Fibroblast of the aortic adventitia (primary cell): Measurements from ENCODE around the gene SH3TC1. TPM values are rescaled to one million over a fixed set of nuclear protein-coding genes. Genes with fewer than 3 reads are reported as not detected.

ENCODE experiments used
- DNase-seq: peaks from one replicate; pipeline ENCODE4 v3.0.0-alpha.2; 2010; ENCODE audit warnings: low read depth
- H3K4me3 ChIP-seq: 2 replicates; pipeline ENCODE4 v1.5.1; 2011; ENCODE audit warnings: low read depth, mild to moderate bottlenecking, control low read depth, low read length, moderate library complexity
- CTCF ChIP-seq: IDR thresholded peaks from 2 replicates; pipeline ENCODE4 v1.5.1; 2011; ENCODE audit warnings: mild to moderate bottlenecking, low read length, control low read depth, inconsistent platforms; ENCODE audit not compliant: insufficient read depth
- total RNA-seq: library from RNA; depleted of rRNA; stranded (reverse); fragments of >200 nt; gene quantifications from 2 replicates; pipeline ENCODE4 v1.2.3, GENCODE V29; 2012; ENCODE audit warnings: low replicate concordance

SH3TC1 gene
- total RNA-seq, 1 donor = 1.5 TPM

GRCh38 chr4:8252301-8253173, 53.4 kb downstream of the SH3TC1 start:
- no peak overlapping the region for H3K4me3 ChIP-seq
- no peak for TF ChIP-seq CTCF
- DNase-seq = no peak

- no peak for DNase-seq
- no peak for TF ChIP-seq CTCF
Measured at GRCh38 chr4:8254076-8254475, 55.0 kb downstream of the SH3TC1 start.

DNA sequence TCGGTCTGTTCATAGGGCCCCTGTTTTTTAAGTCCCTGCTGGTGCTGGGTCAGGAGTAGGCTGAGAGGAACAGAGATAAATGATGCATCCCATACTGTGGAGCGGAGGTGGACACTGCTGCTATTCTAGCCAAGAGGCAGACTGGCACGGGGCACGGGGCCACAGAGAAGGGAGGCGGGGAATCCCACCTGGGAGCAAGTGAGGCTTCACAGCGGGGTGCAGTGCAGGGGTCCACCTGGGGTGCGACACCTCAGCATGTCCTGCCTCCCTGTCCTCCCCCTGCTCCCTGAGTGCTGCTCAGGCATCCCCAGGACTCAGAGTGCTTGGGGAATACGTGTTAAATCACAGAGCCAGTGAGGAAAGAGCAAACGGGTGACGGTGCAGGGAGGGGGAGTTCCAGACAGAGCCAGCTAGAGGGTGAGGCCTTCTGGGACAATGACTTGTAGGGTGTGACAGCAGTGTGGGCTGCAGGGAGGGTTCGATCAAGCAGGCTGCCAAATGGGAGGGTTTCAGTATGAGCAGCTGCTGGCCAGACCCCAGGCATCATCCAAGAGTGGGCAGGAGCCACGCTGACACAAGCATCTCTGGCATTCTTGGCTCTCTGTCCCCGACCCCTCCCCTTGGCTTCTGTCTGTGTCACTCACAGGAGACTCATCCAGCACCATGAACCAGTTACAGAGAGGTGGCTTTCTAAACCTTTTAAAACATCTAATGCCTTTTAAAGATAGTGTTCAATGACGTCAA, 56.8 kb downstream of the SH3TC1 start:
- no peak for TF ChIP-seq CTCF
- no peak overlapping the region for H3K4me3 ChIP-seq
- DNase-seq = peak; percentile 75

More at GRCh38 chr4:8254076-8254475, 55.0 kb downstream of the SH3TC1 start:
- H3K4me3 ChIP-seq = no peak overlapping the region

DNA sequence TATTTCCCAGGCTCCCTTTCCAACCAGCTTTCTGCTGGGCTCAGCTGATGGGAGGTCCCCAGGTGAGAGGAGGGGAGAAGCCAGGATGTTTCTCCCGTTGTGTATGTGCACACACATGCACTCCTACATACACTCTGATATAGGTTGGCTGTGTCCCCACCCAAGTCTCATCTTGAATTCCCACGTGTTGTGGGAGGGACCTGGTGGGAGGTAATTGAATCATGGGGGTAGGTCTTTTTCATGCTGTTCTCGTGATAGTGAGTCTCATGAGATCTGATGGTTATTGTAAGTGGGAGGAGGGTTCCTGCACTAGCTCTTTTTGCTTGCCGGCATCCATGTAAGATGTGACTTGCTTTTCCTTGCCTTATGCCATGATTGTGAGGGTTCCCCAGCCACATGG, 58.8 kb downstream of the SH3TC1 start:
- DNase-seq = no peak
- H3K4me3 ChIP-seq = no peak overlapping the region
- TF ChIP-seq CTCF = no peak

DNA sequence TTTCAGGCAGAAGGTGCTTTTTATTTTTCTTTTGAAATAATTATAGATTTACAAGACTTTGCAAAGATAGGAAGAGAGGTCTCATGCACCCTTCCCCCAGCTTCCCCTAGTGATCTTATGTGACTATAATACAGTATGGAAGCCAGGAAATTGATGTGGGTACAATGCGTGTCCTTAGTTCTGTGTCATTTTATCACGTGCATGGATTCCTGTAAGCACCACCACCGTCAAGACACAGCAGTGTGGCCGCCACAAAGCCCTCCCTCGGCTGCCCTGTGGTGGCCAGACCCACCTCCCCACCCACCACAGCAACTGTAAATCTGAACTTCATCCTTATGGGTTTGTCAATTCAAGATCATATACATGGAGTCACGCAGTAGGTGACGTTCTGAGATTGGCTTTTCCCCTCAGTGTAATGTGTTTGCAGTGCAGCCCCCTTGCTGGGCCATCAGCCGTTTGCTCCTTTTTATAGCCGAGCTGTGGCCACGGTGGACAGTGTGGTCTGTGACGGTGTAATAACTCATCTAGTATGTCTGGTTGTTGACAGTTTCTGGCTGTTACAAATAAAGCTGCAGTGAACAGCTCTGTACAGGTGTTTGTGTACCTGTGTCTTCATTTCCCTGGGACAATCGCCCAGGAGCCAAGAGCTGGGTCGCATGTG, 59.6 kb downstream of the SH3TC1 start:
- TF ChIP-seq CTCF = no peak
- no peak overlapping the region for H3K4me3 ChIP-seq
- DNase-seq = no peak

DNA sequence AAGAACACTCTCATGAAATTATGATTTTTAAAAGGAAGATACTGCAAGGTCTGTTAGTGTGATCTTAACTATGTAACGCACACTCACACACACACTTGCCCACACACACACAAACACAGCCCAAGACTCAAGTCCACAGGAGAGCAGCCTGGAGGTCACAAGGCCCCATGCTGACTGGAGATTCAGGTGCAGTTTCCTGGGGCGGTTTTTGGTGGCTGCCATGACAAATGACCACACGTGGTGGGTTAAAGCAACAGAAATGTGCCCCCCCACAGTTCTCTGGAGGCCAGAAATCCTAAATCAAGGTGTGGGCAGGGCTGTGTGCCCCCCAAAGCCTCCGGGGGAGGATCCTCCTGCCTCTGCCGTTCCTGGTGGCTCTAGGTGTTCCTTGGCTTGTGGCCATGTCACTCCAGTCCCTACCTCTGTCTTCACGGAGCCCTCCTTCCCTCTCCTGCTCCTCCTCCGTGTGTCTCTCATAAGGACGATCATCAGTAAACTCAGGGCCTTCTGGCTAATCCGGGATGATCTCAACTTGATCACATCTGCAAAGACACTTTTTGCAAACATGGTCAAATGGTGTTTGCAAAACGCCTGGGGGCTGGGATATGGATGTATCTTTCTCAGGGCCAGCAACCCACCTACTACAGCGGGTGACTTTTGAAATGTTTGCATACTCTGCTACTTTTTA, 60.8 kb downstream of the SH3TC1 start:
- H3K4me3 ChIP-seq = no peak overlapping the region

More for the DNA sequence above, 60.8 kb downstream of the SH3TC1 start:
- no peak for TF ChIP-seq CTCF
- no peak for DNase-seq
